HepG2 (cell line): ENCODE data around the gene EHD1. TPM values are rescaled to one million over a fixed set of nuclear protein-coding genes. Genes with fewer than 3 reads are reported as not detected.
A peak's percentile ranks its signal among the peaks of the same experiment; 100 is the strongest.

Experiments used
- AGO1 ChIP-seq: fragments of 200-400 bp; formaldehyde crosslinking; IDR thresholded peaks from 2 replicates; pipeline ENCODE4 v1.6.1; 2017; ENCODE audit warnings: mild to moderate bottlenecking, low read depth, low read length, moderate library complexity; ENCODE audit not compliant: poor library complexity, severe bottlenecking
- ASH2L ChIP-seq: fragments of 300-600, 200-600 bp; sonication (generic); IDR thresholded peaks from 2 replicates; pipeline ENCODE4 v1.7.0; 2017; ENCODE audit warnings: low read depth, mild to moderate bottlenecking, moderate library complexity, mixed read lengths, low read length; ENCODE audit not compliant: insufficient read length
- ATF7-NPFF ChIP-seq: sonication (generic); formaldehyde crosslinking; IDR thresholded peaks from 2 replicates; pipeline ENCODE4 v1.8.1; 2023; ENCODE audit warnings: mild to moderate bottlenecking, low read depth, missing genetic modification reagents, moderate library complexity
- DMAP1 ChIP-seq: IDR thresholded peaks from 2 replicates; pipeline ENCODE4 v1.6.1; 2016
- ISX ChIP-seq: sonication (generic); formaldehyde crosslinking; conservative IDR thresholded peaks from 2 replicates; pipeline ENCODE4 v1.5.0; 2020; ENCODE audit warnings: missing genetic modification reagents
- MEIS2 ChIP-seq: sonication (generic); formaldehyde crosslinking; IDR thresholded peaks from 2 replicates; pipeline ENCODE4 v1.9.0; 2021; ENCODE audit warnings: mild to moderate bottlenecking, missing genetic modification reagents
- NR2F2 ChIP-seq: IDR thresholded peaks from 2 replicates; pipeline ENCODE4 v1.6.1; 2012; ENCODE audit warnings: low read depth, inconsistent platforms, borderline replicate concordance
- PCBP2 ChIP-seq: fragments of 200-400 bp; formaldehyde crosslinking; optimal IDR thresholded peaks from 2 replicates; pipeline ENCODE3; 2018; ENCODE audit warnings: low read length, low read depth; ENCODE audit not compliant: poor library complexity, severe bottlenecking
- PTBP1 ChIP-seq: fragments of 200-400 bp; formaldehyde crosslinking; IDR thresholded peaks from 2 replicates; pipeline ENCODE4 v1.6.1; 2018; ENCODE audit warnings: low read length, low read depth; ENCODE audit not compliant: poor library complexity, severe bottlenecking
- RAD21 ChIP-seq: fragments of 450-650 bp; formaldehyde crosslinking; IDR thresholded peaks from 2 replicates; pipeline ENCODE4 v1.5.0; 2020; ENCODE audit warnings: mild to moderate bottlenecking
- ZBTB21 ChIP-seq: sonication (generic); formaldehyde crosslinking; IDR thresholded peaks from 2 replicates; pipeline ENCODE4 v1.4.0; 2020; ENCODE audit warnings: missing genetic modification reagents
- ZNF552 ChIP-seq: sonication (generic); formaldehyde crosslinking; IDR thresholded peaks from 2 replicates; pipeline ENCODE4 v1.9.0; 2022; ENCODE audit warnings: missing genetic modification reagents, mild to moderate bottlenecking, borderline replicate concordance
- ZSCAN5A ChIP-seq: sonication (generic); formaldehyde crosslinking; IDR thresholded peaks from 2 replicates; pipeline ENCODE4 v1.8.0; 2022; ENCODE audit warnings: mild to moderate bottlenecking, missing genetic modification reagents, borderline replicate concordance
- ZUFSP ChIP-seq: sonication (generic); formaldehyde crosslinking; IDR thresholded peaks from 2 replicates; pipeline ENCODE4 v1.9.0; 2021; ENCODE audit warnings: missing genetic modification reagents, mild to moderate bottlenecking, borderline replicate concordance
- polyA plus RNA-seq, 8 experiments: library from polyadenylated mRNA; depleted of rRNA in 3 of 8; stranded (reverse) in 7 of 8; unstranded in 1 of 8; fragments of >200 nt; fragmentation: Illumina TruSeq in 4 of 8; extraction: Trizol in 4 of 8; gene quantifications; 2 replicates each; pipeline versions ENCODE4 v1.2.1 to v1.2.3, GENCODE V29; 2011 to 2016; ENCODE audit warnings: low read depth in 4 of 8, missing spikeins in 1 of 8, mixed read lengths in 1 of 8; ENCODE audit not compliant: insufficient read depth in 1 of 8
- total RNA-seq, 5 experiments: library from RNA; depleted of rRNA; stranded (reverse); fragments of >200 nt; fragmentation: Illumina TruSeq; extraction: Trizol; gene quantifications; 2 replicates each; pipeline ENCODE4 v1.2.3, GENCODE V29; 2016; ENCODE audit warnings: low read depth in 1 of 5
- TF ChIP-seq, protein P1 (sequence below): sonication (generic); formaldehyde crosslinking; IDR thresholded peaks from 2 replicates; pipeline ENCODE4 v1.9.0; 2021; ENCODE audit warnings: mild to moderate bottlenecking, missing genetic modification reagents

Gene EHD1
- total and polyA plus RNA-seq, 2 of the 13 experiments (the other 11 are each of a cell fraction or from before 2014, with no cell fraction given): 23.6 to 26.6 TPM

GRCh38 chr11:64810271-64810890 lies 68.0 kb downstream of the EHD1 start, which contains the start of gene MEN1 (continued):
- TF ChIP-seq AGO1: no peak
- TF ChIP-seq ZUFSP (CRISPR knock-in tag): no peak
- TF ChIP-seq ZSCAN5A (CRISPR knock-in tag): no peak
- no peak for TF ChIP-seq NR2F2
- TF ChIP-seq ZBTB21: no peak
- no peak for TF ChIP-seq RAD21 (CRISPR knock-in tag)
- no peak for TF ChIP-seq PCBP2
- no peak for TF ChIP-seq ZNF552 (CRISPR knock-in tag)
- TF ChIP-seq DMAP1: peak; percentile 20; the same call in 1 of the 2 replicates
- peak; percentile 48 for TF ChIP-seq ASH2L
- TF ChIP-seq ISX (CRISPR knock-in tag): no peak
- TF ChIP-seq MEIS2 (CRISPR knock-in tag): peak; percentile 69; the same call in 1 of the 2 replicates
- TF ChIP-seq, protein P1, sequence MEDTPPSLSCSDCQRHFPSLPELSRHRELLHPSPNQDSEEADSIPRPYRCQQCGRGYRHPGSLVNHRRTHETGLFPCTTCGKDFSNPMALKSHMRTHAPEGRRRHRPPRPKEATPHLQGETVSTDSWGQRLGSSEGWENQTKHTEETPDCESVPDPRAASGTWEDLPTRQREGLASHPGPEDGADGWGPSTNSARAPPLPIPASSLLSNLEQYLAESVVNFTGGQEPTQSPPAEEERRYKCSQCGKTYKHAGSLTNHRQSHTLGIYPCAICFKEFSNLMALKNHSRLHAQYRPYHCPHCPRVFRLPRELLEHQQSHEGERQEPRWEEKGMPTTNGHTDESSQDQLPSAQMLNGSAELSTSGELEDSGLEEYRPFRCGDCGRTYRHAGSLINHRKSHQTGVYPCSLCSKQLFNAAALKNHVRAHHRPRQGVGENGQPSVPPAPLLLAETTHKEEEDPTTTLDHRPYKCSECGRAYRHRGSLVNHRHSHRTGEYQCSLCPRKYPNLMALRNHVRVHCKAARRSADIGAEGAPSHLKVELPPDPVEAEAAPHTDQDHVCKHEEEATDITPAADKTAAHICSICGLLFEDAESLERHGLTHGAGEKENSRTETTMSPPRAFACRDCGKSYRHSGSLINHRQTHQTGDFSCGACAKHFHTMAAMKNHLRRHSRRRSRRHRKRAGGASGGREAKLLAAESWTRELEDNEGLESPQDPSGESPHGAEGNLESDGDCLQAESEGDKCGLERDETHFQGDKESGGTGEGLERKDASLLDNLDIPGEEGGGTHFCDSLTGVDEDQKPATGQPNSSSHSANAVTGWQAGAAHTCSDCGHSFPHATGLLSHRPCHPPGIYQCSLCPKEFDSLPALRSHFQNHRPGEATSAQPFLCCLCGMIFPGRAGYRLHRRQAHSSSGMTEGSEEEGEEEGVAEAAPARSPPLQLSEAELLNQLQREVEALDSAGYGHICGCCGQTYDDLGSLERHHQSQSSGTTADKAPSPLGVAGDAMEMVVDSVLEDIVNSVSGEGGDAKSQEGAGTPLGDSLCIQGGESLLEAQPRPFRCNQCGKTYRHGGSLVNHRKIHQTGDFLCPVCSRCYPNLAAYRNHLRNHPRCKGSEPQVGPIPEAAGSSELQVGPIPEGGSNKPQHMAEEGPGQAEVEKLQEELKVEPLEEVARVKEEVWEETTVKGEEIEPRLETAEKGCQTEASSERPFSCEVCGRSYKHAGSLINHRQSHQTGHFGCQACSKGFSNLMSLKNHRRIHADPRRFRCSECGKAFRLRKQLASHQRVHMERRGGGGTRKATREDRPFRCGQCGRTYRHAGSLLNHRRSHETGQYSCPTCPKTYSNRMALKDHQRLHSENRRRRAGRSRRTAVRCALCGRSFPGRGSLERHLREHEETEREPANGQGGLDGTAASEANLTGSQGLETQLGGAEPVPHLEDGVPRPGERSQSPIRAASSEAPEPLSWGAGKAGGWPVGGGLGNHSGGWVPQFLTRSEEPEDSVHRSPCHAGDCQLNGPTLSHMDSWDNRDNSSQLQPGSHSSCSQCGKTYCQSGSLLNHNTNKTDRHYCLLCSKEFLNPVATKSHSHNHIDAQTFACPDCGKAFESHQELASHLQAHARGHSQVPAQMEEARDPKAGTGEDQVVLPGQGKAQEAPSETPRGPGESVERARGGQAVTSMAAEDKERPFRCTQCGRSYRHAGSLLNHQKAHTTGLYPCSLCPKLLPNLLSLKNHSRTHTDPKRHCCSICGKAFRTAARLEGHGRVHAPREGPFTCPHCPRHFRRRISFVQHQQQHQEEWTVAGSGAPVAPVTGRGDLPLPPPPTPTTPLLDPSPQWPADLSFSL (CRISPR knock-in tag): no peak; the same call in 1 of the 2 replicates
- TF ChIP-seq PTBP1: no peak
- TF ChIP-seq ATF7-NPFF: no peak
